ENCODE results near the gene HLX. TPM values are rescaled to one million over a fixed set of nuclear protein-coding genes. Genes with fewer than 3 reads are reported as not detected.

Gene HLX
- total RNA-seq, 2 experiments from 2014 or later, result 0.77 TPM; not detected in 1

DNA sequence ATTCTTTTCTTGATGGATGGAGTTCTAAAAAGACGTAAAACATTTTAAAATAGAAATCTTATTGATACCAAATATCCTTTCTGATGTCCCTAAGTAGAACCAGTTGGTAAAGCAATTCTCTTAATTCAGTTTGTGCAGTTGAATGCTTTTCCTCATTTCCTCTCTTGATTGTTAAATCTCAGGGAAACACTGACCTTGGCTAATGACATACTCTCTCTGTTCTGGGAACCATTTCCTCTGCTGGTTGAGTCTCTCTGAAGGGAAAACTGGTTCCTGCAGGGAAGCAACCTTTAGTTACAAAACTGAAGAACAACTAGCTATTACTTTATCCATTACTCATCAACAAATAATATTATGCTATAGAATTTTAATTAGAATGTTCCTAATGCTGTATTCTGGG, 36.7 kb downstream of the HLX start:
- CTCF ChIA-PET, result no interaction called here

DNA sequence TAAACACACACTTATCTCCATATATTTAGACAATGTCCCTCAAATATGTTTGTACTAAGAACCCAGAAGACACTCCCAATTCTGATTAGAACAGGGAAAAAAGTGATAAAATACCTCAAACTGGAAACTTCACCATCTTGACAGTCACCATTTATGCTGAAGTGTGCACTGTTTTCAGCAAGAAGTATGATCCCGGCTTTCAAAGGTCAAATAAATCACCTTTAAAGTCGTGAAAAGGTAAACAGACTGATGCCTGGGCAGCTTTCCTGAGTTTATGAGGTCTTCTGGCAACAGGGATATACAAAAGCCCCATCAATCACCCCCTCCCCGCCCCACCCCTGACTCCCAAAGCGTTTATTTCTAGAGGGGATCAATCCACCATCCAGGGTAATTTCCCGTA, 37.9 kb downstream of the HLX start:
- Mint-ChIP-seq H3K27ac (no peak overlapping the region), H3K36me3 (no peaks in the 10 kb centered on the region), H3K9me3 (ENCODE audit: low read depth) (no peaks in the 10 kb centered on the region), H3K4me3 (no peak overlapping the region), H3K27me3 (peaks cover 2% of the 10 kb centered on the region), H3K4me1 (no peaks in the 10 kb centered on the region)
- CTCF ChIA-PET, result no interaction called here
- ATAC-seq, result no peak
- no peak for DNase-seq

More for the DNA sequence above, 36.7 kb downstream of the HLX start:
- DNase-seq, result no peak
- Mint-ChIP-seq H3K4me1 (no peaks in the 10 kb centered on the region), H3K4me3 (no peak overlapping the region), H3K9me3 (ENCODE audit: low read depth) (no peaks in the 10 kb centered on the region), H3K27ac (no peak overlapping the region), H3K36me3 (no peaks in the 10 kb centered on the region), H3K27me3 (peaks cover 2% of the 10 kb centered on the region)
- ATAC-seq, result no peak

- H3K9me3 Mint-ChIP-seq (ENCODE audit: low read depth), result no peaks in the 10 kb centered on the region
These were observed 38.4 kb downstream of the HLX start for GRCh38 chr1:220917535-220918209.

DNA sequence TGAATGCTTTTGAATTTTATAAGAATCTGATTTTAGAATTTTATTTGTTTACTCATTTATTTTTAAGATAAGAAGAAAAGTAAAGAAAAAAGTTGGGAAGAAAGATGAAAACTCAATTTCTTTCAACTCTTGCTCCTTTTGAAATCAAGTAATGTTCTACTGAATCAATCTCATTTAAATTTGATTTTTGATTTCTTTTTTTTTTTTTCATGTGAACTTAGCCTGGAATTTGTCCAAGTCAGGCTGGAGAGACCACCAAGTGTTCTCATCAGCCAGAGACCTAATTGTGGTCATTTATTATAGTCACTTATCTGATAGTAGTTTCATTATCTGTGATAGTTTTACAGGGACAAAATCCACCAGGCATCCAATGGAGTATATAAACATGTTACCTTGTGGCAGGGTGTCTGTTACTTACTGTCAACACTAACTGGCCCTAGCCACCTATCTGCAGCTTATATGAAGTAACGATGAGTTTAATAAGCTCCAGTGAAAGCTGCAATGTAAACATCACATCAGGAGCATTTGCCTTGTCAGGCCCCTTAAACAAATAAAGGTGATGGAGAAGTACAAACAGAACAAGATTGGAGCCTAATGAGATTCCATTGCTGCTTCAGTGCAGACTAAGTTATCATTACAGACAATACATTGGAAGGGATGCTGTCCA, 39.2 kb downstream of the HLX start:
- Mint-ChIP-seq H3K9me3 (ENCODE audit: low read depth) (no peaks in the 10 kb centered on the region), H3K27ac (no peak overlapping the region), H3K36me3 (no peaks in the 10 kb centered on the region), H3K4me1 (no peaks in the 10 kb centered on the region), H3K4me3 (no peak overlapping the region), H3K27me3 (peaks cover 2% of the 10 kb centered on the region)
- no peak for ATAC-seq
- no peak for DNase-seq
- CTCF ChIA-PET, result no interaction called here

More at GRCh38 chr1:220917535-220918209, 38.4 kb downstream of the HLX start:
- Mint-ChIP-seq H3K4me1 (no peaks in the 10 kb centered on the region), H3K27ac (no peak overlapping the region), H3K36me3 (no peaks in the 10 kb centered on the region), H3K27me3 (peaks cover 2% of the 10 kb centered on the region), H3K4me3 (no peak overlapping the region)
- no peak for ATAC-seq
- CTCF ChIA-PET, result no interaction called here
- DNase-seq, result no peak

GRCh38 chr1:220920967-220921366, 41.7 kb downstream of the HLX start:
- Mint-ChIP-seq H3K27me3 (no peaks in the 10 kb centered on the region), H3K36me3 (no peaks in the 10 kb centered on the region), H3K4me1 (no peaks in the 10 kb centered on the region), H3K9me3 (ENCODE audit: low read depth) (peaks cover 2% of the 10 kb centered on the region), H3K4me3 (no peak overlapping the region), H3K27ac (no peak overlapping the region)
- no peak for ATAC-seq
- DNase-seq, result no peak
- CTCF ChIA-PET, result no interaction called here

- no peak overlapping the region for H3K4me3 Mint-ChIP-seq
- DNase-seq, result no peak
- H3K27ac Mint-ChIP-seq, result no peak overlapping the region
- ATAC-seq, result no peak
- H3K36me3 Mint-ChIP-seq, result no peaks in the 10 kb centered on the region
- CTCF ChIA-PET, result no interaction called here
- H3K27me3 Mint-ChIP-seq, result no peaks in the 10 kb centered on the region
- peaks cover 2% of the 10 kb centered on the region for H3K9me3 Mint-ChIP-seq (ENCODE audit: low read depth)
- H3K4me1 Mint-ChIP-seq, result no peaks in the 10 kb centered on the region
These were observed 42.3 kb downstream of the HLX start for GRCh38 chr1:220921498-220921897.

GRCh38 chr1:220921971-220922635, 42.9 kb downstream of the HLX start:
- Mint-ChIP-seq H3K4me1 (no peaks in the 10 kb centered on the region), H3K27me3 (no peaks in the 10 kb centered on the region), H3K4me3 (no peak overlapping the region), H3K36me3 (no peaks in the 10 kb centered on the region), H3K9me3 (ENCODE audit: low read depth) (peaks cover 2% of the 10 kb centered on the region), H3K27ac (no peak overlapping the region)
- ATAC-seq (no peak), DNase-seq (no peak)
- CTCF ChIA-PET, result no interaction called here

DNA sequence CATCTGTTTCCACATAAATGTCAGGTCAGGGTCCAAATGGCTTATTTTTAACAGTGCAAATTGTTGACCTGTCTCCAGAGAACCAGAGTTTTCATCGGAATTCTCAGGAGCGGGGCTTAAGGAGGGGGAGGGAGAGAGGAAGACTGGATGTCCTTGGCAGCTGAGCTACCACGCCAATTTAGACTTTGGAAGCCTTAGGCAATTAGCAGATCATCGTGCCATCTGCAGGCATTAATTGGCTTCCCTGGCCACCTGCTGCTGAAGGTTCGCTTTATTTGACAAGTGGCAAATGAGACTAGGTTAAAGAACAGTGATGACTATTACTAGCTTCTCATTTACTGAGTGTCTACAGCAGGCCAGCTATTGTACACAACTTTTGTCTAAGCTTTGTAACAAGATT, 43.7 kb downstream of the HLX start:
- no peak overlapping the region for H3K27ac Mint-ChIP-seq
- H3K27me3 Mint-ChIP-seq, result no peaks in the 10 kb centered on the region
- no peak for DNase-seq
- peaks cover 2% of the 10 kb centered on the region for H3K9me3 Mint-ChIP-seq (ENCODE audit: low read depth)
- no peaks in the 10 kb centered on the region for H3K36me3 Mint-ChIP-seq
- no peaks in the 10 kb centered on the region for H3K4me1 Mint-ChIP-seq
- CTCF ChIA-PET, result interaction anchor here (0.6 kb wide), 1 partner anchor 38 kb away, joined by 4 read pairs; no protein-coding TSS in a partner anchor
- no peak overlapping the region for H3K4me3 Mint-ChIP-seq
- ATAC-seq, result no peak

DNA sequence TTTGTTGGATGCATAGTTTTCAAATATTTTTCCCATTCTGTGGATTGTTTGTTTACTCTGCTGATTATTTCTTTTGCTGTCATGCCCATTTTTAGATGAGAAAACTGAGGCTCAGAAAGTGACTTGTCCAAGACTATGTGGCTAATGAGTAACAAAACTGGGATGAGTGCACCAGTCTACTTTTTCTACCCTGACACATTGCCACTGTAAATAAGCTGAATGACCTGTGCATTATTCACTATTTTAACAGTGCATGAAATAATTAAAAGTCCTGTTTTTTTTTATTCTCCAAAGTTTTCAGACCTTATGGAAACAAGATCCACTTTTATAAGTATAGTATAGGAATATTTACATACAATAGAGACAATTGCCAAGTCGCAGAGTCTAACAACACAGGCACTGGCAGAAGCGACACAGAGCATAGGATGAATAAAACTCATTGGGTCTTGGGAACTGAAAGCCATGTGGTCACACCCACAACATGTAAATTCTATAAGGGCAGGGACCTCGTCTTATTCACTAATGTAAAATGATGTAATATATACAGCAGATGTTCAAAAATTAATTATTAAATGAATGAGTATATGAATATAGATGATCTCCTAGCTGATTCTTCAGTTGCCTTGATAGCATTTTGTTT, 45.2 kb downstream of the HLX start:
- CTCF ChIA-PET, result no interaction called here
- Mint-ChIP-seq H3K27ac (no peak overlapping the region), H3K36me3 (no peaks in the 10 kb centered on the region), H3K27me3 (peaks cover 3% of the 10 kb centered on the region), H3K9me3 (ENCODE audit: low read depth) (peaks cover 2% of the 10 kb centered on the region), H3K4me3 (no peak overlapping the region), H3K4me1 (no peaks in the 10 kb centered on the region)
- DNase-seq (no peak), ATAC-seq (no peak)

DNA sequence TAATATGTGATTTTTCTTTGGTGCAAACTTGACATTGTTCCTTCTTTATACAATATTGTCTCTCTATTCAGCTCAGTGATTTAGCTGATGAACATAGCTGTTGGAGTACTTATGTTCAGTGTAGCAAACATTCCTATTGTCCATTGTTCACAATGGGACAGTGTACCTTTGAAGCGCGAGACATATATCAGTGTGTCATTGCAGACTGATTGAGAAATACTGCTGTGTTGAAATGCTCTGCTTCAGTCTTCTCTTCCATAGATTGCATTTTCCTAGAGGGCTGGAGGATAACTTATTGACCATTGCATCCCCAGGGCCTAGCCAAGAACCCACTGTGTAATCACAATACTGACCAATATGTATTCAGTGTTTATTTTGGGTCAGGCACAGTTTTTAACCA, 46.5 kb downstream of the HLX start:
- H3K9me3 Mint-ChIP-seq (ENCODE audit: low read depth), result peaks cover 2% of the 10 kb centered on the region
- no peaks in the 10 kb centered on the region for H3K36me3 Mint-ChIP-seq
- ATAC-seq (no peak), DNase-seq (no peak)
- CTCF ChIA-PET, result no interaction called here
- H3K27ac Mint-ChIP-seq, result no peak overlapping the region
- no peak overlapping the region for H3K4me3 Mint-ChIP-seq
- no peaks in the 10 kb centered on the region for H3K4me1 Mint-ChIP-seq
- peaks cover 3% of the 10 kb centered on the region for H3K27me3 Mint-ChIP-seq

GRCh38 chr1:220926146-220926545, 46.9 kb downstream of the HLX start:
- no peak for ATAC-seq
- H3K27me3 Mint-ChIP-seq, result peaks cover 3% of the 10 kb centered on the region
- CTCF ChIA-PET, result no interaction called here
- no peak overlapping the region for H3K27ac Mint-ChIP-seq
- no peaks in the 10 kb centered on the region for H3K36me3 Mint-ChIP-seq
- no peak overlapping the region for H3K4me3 Mint-ChIP-seq
- no peaks in the 10 kb centered on the region for H3K4me1 Mint-ChIP-seq
- H3K9me3 Mint-ChIP-seq (ENCODE audit: low read depth), result peaks cover 2% of the 10 kb centered on the region
- DNase-seq, result no peak

- CTCF ChIA-PET, result no interaction called here
- no peak overlapping the region for H3K4me3 Mint-ChIP-seq
- no peaks in the 10 kb centered on the region for H3K36me3 Mint-ChIP-seq
- no peak for ATAC-seq
- no peak overlapping the region for H3K27ac Mint-ChIP-seq
- no peak for DNase-seq
- H3K27me3 Mint-ChIP-seq, result peaks cover 3% of the 10 kb centered on the region
- H3K4me1 Mint-ChIP-seq, result no peaks in the 10 kb centered on the region
- H3K9me3 Mint-ChIP-seq (ENCODE audit: low read depth), result peaks cover 2% of the 10 kb centered on the region
These were observed 48.2 kb downstream of the HLX start for GRCh38 chr1:220927442-220927841.

DNA sequence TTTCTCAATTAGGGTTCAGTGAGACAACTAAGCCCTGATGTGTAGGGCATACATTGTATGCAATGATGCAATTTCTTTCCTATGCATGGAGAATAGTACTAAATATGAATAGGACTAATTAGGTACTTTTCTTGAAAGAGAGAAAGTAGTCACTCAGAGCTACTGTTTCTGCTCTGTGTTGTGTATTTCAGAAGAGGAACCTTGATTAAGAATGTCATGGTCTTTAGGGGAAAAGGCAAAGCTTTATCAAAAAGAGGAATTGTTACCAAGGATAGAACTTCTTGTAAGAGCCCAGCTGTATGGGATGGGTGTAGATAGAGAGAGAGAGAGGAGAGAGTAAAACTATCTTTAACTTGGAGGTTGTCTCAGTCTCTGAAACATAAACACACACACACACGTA, 49.1 kb downstream of the HLX start:
- peaks cover 3% of the 10 kb centered on the region for H3K27me3 Mint-ChIP-seq
- no peak for ATAC-seq

More for the DNA sequence above, 49.1 kb downstream of the HLX start:
- Mint-ChIP-seq H3K36me3 (no peaks in the 10 kb centered on the region), H3K27ac (no peak overlapping the region), H3K4me1 (no peaks in the 10 kb centered on the region), H3K4me3 (no peak overlapping the region), H3K9me3 (ENCODE audit: low read depth) (peaks cover 2% of the 10 kb centered on the region)
- no peak for DNase-seq
- CTCF ChIA-PET, result no interaction called here
